Measurements from ENCODE around the gene WIZ. TPM values are rescaled to one million over a fixed set of nuclear protein-coding genes. Genes with fewer than 3 reads are reported as not detected.
"Not testable (repeated sequence)": the region's sequence is repeated elsewhere in the genome, so short reads cannot be mapped to it uniquely, and the experiment has no call there.

The WIZ gene
- total and polyA plus RNA-seq, 2 of the 4 experiments (the other 2 are of a cell fraction): 0.90 to 27.1 TPM

DNA sequence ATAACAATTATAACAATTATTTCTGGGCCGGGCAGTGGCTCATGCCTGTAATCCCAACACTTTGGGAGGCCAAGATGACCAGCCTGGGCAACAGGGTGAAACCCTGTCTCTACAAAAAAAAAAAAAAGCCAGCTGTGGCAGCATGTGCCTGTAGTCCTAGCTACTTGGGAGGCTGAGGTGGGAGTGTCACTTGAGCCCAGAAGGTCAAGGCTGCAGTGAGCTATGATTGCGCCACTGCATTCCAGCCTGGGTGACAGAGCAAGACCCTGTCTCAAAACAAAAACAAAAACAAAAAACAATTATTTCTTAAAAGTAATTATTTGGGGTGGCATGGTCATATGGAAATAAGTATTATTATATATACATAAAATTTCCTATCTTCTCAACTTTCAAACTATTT lies 38.4 kb downstream of the WIZ start:
- H2BK20ac ChIP-seq (ENCODE audit: low read depth, low read length); H3K27ac ChIP-seq (ENCODE audit: insufficient read depth, low read length); H2BK120ac ChIP-seq (ENCODE audit: low read depth, low read length); dilution Hi-C loops (cut with HindIII; ENCODE audit: low sequenced_read_pairs, unreplicated experiment); H2AK9ac ChIP-seq (replicated peaks; ENCODE audit: low read depth, low read length, poor library complexity); H3K27me3 ChIP-seq (ENCODE audit: control insufficient read depth, insufficient read depth, low read length); H3K23ac ChIP-seq (ENCODE audit: low read depth, low read length); H3K4me1 ChIP-seq (ENCODE audit: control insufficient read depth, insufficient read depth, low read length); H2BK5ac ChIP-seq (ENCODE audit: low read depth, low read length, poor library complexity, severe bottlenecking); H3K56ac ChIP-seq (ENCODE audit: extremely low read depth, insufficient read depth, low read length); H3K4me2 ChIP-seq (ENCODE audit: low read depth, low read length); H4K8ac ChIP-seq (ENCODE audit: low read depth in 2 of 2, low read length in 2 of 2); H3K4ac ChIP-seq (ENCODE audit: low read depth, low read length); H3K18ac ChIP-seq (ENCODE audit: low read depth, low read length); DNase-seq; H3K14ac ChIP-seq (replicated peaks; ENCODE audit: low read depth, low read length); H3K9me3 ChIP-seq (ENCODE audit: control insufficient read depth, insufficient read depth, low read length); H3K9ac ChIP-seq (ENCODE audit: low read depth, low read length); H2AFZ ChIP-seq (replicated peaks; ENCODE audit: low read length, poor library complexity); H2BK15ac ChIP-seq (ENCODE audit: low read depth, low read length); H2AK5ac ChIP-seq (ENCODE audit: low read depth, low read length); ATAC-seq (ENCODE audit: low read depth); BruUV-seq (replicated peaks); POLR2A ChIA-PET (ENCODE audit: unreplicated experiment); H4K5ac ChIP-seq (ENCODE audit: low read depth, low read length); H4K91ac ChIP-seq (ENCODE audit: insufficient read depth, low read depth, low read length); H3K4me3 ChIP-seq (ENCODE audit: insufficient read depth, low read depth, low read length): not testable (repeated sequence)
- CTCF ChIA-PET: interaction anchor here (0.6 kb wide), 1 partner anchor 8 kb away, joined by 5 read pairs; no protein-coding TSS in a partner anchor
- Histone ChIP-seq H3K9me1 (ENCODE audit: insufficient read depth, low read length) (peaks cover 12% of the 10 kb centered on the region), H3K36me3 (ENCODE audit: control insufficient read depth, insufficient read depth, low read length) (peaks cover 22% of the 10 kb centered on the region), H3K79me1 (ENCODE audit: low read depth in 1 of 2, low read length in 2 of 2) (peaks cover 18 to 70% of the 10 kb centered on the region in 2 experiments), H4K20me1 (ENCODE audit: insufficient read depth, low read length) (peaks cover 81% of the 10 kb centered on the region)
- WGBS, 2 experiments (ENCODE audit: extremely low coverage in 2 of 2, insufficient read length in 1 of 2): no CpG with 5 or more reads among the region's 2 CpGs
- in situ Hi-C loops (cut with MboI; ENCODE audit: low sequenced_read_pairs) (loop anchor here (25.0 kb wide), 1 partner anchor 776 kb away; the partner anchor contains the start of genes AP1M1 and FAM32A), intact Hi-C loops (cut with micrococcal nuclease) (loop anchor here (10.0 kb wide), 1 partner anchor 237 kb away; no protein-coding TSS in a partner anchor)
- 0 out of 2 replicates have a peak, but pooled peaks have one; percentile 25 for TF ChIP-seq CEBPB (IDR thresholded peaks at IDR 0.05; ENCODE audit: low read depth, low read length)

All from IMR-90 (cell line).